Cerebellar nuclear complex (tissue), 1 donor: ENCODE data around the gene MSN.
"Not testable (repeated sequence)": the region's sequence is repeated elsewhere in the genome, so short reads cannot be mapped to it uniquely, and the experiment has no call there.

Source experiments
- DNase-seq, 2 experiments: peaks; one replicate each; lab custom pipeline; 2025; lab: John Stamatoyannopoulos, UW

Gene MSN

DNA sequence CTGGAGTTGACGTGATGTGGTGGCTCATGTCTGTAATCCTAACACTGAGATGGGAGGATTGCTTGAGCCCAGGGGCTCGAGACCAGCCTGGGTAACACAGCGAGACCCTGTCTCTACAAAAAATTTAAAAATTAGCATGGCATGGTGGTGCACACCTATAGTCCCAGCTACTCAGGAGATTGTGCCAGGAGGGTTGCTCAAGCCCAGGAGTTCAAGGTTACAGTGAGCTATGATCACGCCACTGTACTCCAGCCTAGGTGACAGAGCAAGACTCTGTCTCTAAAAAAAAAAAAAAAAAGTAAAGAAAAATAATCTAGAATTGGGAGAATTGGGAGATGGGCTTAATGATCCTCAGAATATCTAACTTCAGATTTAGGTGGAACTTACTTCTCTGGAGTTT lies 51.1 kb downstream of the MSN start:
- no peak for DNase-seq

DNA sequence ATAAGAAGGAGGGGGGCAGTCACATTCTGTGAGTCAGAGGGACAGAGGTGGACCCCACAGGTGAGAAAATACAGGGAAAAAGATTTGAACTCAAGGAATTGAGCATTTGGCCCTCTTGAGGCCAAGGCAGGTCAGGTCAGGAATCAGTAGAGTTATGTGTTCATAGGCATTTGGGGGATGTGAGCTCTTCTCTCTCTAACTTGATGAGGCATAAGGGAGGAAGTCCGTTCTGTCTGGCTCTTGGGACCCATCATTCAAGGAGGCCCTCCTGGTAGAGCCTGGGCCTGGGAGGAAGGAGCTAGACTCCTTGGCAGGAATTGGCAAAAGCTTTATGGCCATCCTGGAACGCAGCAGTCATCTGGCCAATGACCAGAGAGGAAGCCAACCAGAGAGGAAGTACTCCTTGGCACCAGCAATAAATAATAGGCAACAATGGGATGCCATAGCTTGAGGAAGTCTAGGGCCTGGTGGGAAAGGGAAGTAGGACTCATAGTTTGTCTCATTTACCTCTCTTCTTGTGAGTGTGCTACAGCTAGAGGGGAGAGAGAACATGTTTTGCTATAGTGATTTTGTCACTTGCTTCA lies 53.0 kb downstream of the MSN start:
- DNase-seq: no peak

DNA sequence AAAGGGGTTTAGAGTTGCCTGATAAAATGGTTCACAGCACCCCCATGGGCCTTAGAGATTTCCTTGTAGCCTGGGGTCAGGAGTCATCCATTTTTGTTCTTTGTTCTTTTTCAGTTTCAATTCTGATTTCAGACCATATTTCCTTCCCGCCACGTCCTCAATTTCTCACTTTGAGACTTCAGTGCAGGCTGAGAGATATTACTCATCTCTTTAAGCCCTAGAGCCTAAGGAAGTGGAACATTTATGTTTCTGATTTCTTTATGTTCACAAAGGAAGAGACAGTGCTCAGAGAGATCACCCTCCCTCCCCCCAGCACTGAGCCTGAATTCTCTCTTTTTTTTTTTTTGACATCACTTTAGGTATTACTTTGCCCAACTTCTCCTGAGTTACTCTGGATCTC lies 56.3 kb downstream of the MSN start:
- DNase-seq: no peak

DNA sequence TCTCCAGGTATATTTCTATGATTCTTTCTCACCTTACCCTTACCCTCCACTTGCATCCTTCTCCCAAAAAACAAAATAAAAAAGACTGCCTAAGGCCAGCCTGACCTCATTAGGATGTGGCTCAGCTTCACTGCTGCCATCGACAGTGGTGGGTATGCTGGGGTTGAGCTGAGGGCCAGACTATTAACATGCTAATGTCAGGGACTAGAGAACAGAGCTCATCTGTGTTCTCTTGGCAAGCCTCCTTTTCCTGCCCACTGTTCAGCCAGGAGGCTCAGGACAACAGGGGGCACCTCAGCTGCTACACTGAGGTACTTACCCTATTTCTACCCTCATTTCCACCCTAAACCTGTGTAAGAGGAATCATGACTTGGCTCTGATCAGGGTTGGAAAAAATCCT lies 59.3 kb downstream of the MSN start:
- DNase-seq: no peak

DNA sequence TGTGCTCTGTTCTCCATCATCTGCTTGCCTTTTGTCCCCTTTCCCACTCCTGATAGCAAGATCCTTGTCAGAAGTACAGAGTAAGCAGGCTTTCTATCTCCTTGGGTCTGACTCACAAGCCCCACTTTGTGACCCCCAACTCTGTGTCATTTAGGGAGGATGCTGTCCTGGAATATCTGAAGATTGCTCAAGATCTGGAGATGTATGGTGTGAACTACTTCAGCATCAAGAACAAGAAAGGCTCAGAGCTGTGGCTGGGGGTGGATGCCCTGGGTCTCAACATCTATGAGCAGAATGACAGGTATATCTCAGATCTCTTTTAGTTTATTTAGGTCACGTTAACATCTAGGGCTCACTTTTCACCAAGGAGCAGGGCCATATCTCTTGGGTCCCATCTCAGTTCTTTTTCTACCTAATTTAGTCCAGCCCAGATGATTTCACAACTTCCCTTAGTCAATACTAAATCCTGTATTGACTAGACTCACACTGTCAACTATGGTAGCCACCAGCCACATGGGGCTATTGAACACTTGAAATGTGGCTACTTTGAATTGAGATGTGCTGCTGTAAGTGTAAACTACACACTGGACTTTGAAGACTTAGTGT lies 64.3 kb downstream of the MSN start:
- no peak for DNase-seq

DNA sequence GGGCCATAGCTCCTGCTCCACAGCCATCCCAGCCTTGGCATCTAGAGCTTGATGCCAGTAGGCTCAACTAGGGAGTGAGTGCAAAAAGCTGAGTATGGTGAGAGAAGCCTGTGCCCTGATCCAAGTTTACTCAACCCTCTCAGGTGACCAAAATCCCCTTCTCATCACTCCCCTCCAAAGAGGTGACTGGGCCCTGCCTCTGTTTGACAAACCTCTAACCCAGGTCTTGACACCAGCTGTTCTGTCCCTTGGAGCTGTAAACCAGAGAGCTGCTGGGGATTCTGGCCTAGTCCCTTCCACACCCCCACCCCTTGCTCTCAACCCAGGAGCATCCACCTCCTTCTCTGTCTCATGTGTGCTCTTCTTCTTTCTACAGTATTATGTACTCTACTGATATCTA lies 73.5 kb downstream of the MSN start:
- no peak for DNase-seq

GRCh38 chrX:65741823-65742222 lies 74.4 kb downstream of the MSN start:
- no peak for DNase-seq

DNA sequence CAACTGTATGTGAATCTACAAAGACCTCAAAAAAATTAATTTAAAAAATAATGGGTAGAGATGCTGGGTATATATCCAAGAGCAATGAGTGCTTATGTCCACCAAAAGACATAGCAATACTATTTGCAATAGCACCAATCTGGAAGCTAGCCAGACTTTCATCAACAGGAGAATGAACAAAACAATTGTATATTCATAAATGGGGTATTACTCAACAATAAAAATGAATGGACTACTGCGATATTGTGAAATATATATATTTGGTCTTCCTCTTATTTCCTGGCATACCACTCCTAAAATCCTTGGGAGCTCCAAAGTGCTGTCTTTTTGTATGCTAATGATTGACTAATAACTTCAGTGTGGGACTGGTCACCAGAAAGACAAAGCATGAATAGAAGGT lies 77.5 kb downstream of the MSN start:
- no peak for DNase-seq

DNA sequence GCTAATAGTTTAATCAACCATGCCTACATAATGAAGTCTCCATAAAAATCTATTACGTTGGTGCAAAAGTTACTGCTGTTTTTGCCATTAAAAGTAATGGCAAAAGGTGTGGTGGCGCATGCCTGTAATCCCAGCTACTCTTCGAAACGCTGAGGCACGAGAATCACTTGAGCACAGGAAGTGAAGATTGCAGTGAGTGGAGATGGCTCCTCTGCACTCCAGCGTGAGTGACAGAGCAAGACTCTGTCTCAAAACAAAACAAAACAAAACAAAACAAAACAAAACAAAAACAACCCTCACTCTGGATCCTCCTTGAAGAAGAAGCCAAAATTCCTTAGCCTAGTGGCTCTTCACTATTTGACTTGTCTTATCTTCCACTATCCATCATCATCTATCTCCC lies 78.0 kb downstream of the MSN start:
- DNase-seq: no peak

DNA sequence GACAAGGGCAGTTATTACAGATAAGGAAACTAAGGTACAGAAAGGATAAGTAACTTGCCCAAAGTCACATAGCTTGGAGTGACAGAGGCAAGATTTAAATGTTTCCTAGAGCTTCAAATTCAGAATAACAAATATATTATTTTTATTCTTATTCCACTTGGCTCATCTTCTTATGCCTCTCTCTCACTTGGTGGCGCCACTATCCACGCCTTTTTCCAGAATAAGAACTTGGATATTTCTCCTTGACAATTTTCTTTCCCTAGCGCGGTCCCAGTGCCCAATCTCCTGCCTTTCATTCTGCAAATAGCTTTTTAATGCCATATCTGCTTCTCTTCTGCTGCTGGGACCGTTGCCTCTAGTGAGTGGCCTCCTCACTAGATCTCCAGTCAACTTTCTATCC lies 78.5 kb downstream of the MSN start:
- DNase-seq: no peak

GRCh38 chrX:65750674-65751469 lies 83.4 kb downstream of the MSN start:
- no peak for DNase-seq

DNA sequence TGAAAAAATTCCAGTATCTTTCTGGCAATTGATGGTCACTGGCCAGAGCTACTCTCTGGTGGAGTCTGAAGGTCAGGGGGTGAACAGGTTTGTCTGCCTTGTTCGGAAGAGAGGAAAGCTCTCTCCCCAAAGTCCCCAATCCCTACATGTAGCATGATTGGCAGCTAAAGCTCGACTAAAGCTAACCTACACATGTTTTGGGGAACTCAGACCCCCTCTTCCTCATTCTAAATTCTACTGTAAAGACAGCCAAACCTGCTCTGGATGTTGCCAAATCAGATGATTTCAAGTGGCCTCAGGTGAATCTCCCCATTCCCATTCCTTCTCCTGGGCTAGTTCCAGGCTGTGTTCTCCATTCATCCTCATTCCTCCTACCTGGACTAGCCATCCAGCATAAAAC lies 84.1 kb downstream of the MSN start:
- DNase-seq: no peak

DNA sequence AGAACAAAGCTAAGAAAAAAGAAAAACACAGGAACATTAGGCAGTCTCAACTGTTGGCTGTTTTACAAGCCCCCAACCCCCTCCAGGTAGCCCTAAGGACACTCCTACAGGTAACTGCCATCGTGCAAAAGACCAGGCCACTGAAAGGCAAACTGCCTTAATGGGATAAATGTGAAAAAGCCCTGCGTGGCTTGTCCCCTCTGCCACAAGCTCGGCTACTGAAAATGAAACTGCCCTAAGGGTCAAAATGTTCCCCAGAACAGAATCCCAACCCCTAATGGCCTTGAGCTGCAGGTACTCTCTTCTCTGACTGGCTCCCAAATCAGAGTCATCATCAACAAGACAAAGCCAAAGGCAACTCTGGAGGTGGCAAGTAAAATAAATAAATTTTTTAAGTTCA lies 84.8 kb downstream of the MSN start:
- DNase-seq: no peak

DNA sequence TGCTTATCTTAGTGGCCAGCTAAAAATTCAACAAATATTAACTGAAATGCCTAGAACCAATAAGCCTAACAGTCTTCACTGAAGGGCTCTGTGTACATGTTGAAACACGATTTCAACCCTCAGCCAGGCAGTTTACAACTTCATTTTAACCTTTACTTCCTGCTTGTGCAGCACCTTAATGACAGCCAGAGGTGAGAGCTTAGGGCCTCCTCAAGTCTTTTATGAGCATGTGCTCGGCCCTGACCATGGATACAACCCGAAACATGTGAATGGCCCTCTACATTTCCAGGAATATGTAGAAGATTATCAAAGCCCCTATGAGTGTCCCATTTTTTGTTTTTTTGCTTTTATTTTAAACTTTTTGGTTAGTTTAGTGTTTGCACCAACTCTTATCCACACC lies 88.3 kb downstream of the MSN start:
- no peak for DNase-seq

- DNase-seq: no peak
Observed at GRCh38 chrX:65757943-65758342, 90.5 kb downstream of the MSN start.

- DNase-seq: no peak
Observed at GRCh38 chrX:65758505-65758904, 91.1 kb downstream of the MSN start.

- not testable (repeated sequence) for DNase-seq
Observed at GRCh38 chrX:65759525-65759924, 92.1 kb downstream of the MSN start.

DNA sequence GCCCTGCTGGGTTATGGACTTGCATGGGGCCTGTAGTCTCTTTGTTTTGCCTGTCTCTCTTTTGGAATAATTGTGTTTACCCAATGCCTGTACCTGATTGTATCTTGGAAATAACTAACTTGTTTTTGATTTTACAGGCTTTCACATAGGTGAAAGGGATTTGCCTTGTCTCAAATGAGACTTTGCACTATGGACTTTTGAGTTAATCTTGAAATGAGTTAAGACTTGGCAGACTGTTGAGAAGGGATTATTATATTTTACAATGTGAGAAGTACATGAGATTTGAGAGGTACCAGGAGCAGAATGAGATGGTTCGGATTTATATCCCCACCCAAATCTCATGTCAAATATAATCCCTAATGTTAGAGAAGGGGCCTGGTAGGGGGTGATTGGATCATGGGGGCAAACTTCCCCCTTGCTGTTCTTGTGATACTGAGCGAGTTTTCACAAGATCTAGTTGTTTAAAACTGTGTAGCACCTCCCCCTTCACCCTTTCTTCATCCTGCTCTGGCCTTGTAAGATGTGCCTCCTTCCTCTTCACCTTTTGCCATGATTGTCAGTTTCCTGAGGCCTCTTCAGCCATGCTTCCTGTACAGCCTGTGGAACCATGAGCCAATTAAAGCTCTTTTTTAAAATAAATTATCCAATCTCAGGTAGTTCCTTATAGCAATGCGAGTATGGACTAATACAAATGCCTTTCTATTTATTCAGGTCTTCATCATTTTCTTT lies 102.3 kb downstream of the MSN start:
- DNase-seq: no peak

DNA sequence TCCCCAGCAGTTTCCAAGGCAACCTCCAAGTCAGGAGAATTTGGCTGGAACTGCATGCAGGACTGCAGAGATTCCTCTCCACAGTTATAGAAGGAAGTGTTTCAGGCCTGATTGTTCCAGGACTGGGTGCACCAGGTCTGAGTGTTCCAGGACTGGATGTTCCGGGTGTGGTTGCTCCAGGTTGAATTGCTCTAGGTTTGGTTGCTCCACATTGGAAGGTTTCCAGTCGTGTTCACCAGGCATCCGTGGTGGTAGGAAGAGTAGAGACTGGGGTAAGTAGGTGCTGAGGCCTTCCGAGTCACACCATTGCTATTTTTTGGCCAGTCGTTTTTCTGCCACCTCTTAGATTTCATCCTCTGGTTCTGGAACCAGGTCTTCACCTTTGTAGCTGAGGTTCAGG lies 105.4 kb downstream of the MSN start:
- DNase-seq: no peak

- DNase-seq: no peak
Observed at GRCh38 chrX:65781845-65782244, 114.4 kb downstream of the MSN start.

DNA sequence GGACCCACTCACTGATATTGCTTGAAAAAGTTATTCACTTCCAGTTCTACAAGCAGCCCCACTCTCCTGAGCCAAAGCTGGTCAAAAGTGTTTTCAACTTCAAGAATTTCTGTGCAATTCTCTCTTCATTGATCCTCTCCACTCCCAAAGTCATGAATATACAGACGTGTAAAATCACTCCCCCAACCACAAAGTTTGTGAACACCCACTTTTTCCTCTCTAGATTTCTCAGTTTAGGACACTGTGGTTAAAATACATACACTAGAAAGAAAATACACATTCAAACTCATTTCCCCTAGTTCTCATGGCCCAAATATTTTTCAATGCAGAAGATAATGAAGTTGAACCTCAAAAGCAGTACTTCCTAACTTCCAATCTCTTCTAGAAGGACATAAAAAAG lies 116.3 kb downstream of the MSN start:
- no peak for DNase-seq
